Activated naive CD4-positive, alpha-beta T cell treated with anti-CD3 and anti-CD28 coated beads, Interleukin-2, amount 50 U/mL, for 24 hours (primary cell): ENCODE results near the gene ZNF804A.

Experiments
- H3K27ac Mint-ChIP-seq: one replicate; pipeline ENCODE4 v1.8.0; 2021; ENCODE audit warnings: mild to moderate bottlenecking, mixed read lengths
- H3K27me3 Mint-ChIP-seq: one replicate; pipeline ENCODE4 v1.8.0; 2021; ENCODE audit warnings: mixed read lengths
- H3K36me3 Mint-ChIP-seq: one replicate; pipeline ENCODE4 v1.8.0; 2021; ENCODE audit warnings: mixed read lengths
- H3K4me1 Mint-ChIP-seq: one replicate; pipeline ENCODE4 v1.8.0; 2021; ENCODE audit warnings: mixed read lengths
- H3K4me3 Mint-ChIP-seq: one replicate; pipeline ENCODE4 v1.8.0; 2021; ENCODE audit warnings: mild to moderate bottlenecking, mixed read lengths
- H3K9me3 Mint-ChIP-seq: one replicate; pipeline ENCODE4 v1.8.0; 2021; ENCODE audit warnings: mixed read lengths

ZNF804A gene

DNA sequence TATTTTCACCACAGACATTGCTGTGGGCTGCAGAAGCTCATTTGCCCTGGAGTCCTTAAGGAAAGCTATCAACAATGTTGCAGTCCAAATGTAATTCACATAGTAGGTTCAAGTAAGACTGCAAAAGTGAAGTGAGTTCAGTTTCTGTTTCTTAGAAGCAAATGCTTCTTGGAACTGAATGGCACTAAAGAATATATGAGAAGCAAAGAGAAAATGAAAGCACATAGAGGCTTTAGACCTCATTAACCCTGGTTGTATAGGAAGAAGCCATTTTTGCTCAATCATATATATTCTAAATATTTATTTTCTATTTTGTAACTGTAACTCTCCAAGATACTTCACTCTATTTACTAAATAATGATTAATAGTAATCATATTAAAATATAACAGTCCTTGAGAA is 292.0 kb downstream of the ZNF804A start:
- H3K4me3 Mint-ChIP-seq, result no peak overlapping the region
- H3K36me3 Mint-ChIP-seq, result no peaks in the 10 kb centered on the region
- no peak overlapping the region for H3K27ac Mint-ChIP-seq
- no peaks in the 10 kb centered on the region for H3K27me3 Mint-ChIP-seq
- peaks cover 9% of the 10 kb centered on the region for H3K9me3 Mint-ChIP-seq
- H3K4me1 Mint-ChIP-seq, result no peaks in the 10 kb centered on the region

GRCh38 chr2:184904991-184905390 is 306.7 kb downstream of the ZNF804A start:
- H3K27ac Mint-ChIP-seq, result no peak overlapping the region
- no peaks in the 10 kb centered on the region for H3K4me1 Mint-ChIP-seq
- no peaks in the 10 kb centered on the region for H3K27me3 Mint-ChIP-seq
- H3K4me3 Mint-ChIP-seq, result no peak overlapping the region
- no peaks in the 10 kb centered on the region for H3K36me3 Mint-ChIP-seq
- peaks cover 3% of the 10 kb centered on the region for H3K9me3 Mint-ChIP-seq

DNA sequence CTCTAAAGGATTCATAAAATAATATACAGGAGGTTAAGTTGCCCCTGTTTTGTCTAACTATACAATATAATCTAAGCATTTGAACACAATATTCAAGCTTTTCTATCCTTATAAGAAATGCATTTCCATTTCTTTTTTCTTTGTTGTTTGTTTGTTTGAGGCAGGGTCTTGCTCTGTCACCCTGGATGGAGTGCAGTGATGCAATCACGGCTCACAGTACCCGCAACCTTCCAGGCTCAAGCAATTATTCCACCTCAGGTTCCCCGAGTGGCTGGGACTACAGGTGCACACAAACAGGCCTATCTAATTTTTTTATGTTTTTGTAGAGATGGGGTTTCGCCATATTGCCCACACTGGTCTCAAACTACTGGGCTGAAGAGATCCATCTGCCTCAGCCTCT is 307.8 kb downstream of the ZNF804A start:
- Mint-ChIP-seq H3K9me3 (no peaks in the 10 kb centered on the region), H3K4me3 (no peak overlapping the region), H3K36me3 (no peaks in the 10 kb centered on the region), H3K27me3 (no peaks in the 10 kb centered on the region), H3K27ac (no peak overlapping the region), H3K4me1 (no peaks in the 10 kb centered on the region)

- Mint-ChIP-seq H3K27ac (no peak overlapping the region), H3K4me1 (no peaks in the 10 kb centered on the region), H3K27me3 (no peaks in the 10 kb centered on the region), H3K36me3 (no peaks in the 10 kb centered on the region), H3K9me3 (no peaks in the 10 kb centered on the region), H3K4me3 (no peak overlapping the region)
These were observed 308.4 kb downstream of the ZNF804A start for GRCh38 chr2:184906709-184907108.

- no peaks in the 10 kb centered on the region for H3K4me1 Mint-ChIP-seq
- H3K27ac Mint-ChIP-seq, result no peak overlapping the region
- H3K27me3 Mint-ChIP-seq, result no peaks in the 10 kb centered on the region
- no peak overlapping the region for H3K4me3 Mint-ChIP-seq
- H3K9me3 Mint-ChIP-seq, result peaks cover 4% of the 10 kb centered on the region
- H3K36me3 Mint-ChIP-seq, result no peaks in the 10 kb centered on the region
These were observed 310.6 kb downstream of the ZNF804A start for GRCh38 chr2:184908966-184909365.

GRCh38 chr2:184920451-184920965 is 322.2 kb downstream of the ZNF804A start:
- Mint-ChIP-seq H3K27ac (no peak overlapping the region), H3K4me1 (no peaks in the 10 kb centered on the region)

DNA sequence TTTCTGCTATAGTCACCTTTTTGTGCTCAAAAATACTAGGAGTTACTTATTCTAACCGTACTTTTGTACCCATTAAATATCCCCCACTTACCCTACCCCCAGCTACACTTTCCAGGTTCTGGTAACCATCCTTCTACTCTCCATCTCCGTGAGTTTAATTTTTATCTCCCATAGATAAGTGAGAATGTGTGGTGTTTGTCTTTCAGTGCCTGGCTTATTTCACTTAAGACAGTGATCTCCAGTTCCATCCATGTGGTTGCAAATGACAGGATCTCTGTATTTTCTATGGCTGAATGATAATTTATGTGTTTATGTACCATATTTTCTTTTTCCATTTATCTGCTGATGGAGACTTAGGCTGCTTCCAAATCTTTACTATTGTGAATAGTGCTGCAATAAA is 323.3 kb downstream of the ZNF804A start:
- H3K4me3 Mint-ChIP-seq, result no peak overlapping the region
- H3K27me3 Mint-ChIP-seq, result no peaks in the 10 kb centered on the region
- no peak overlapping the region for H3K27ac Mint-ChIP-seq
- no peaks in the 10 kb centered on the region for H3K4me1 Mint-ChIP-seq
- no peaks in the 10 kb centered on the region for H3K36me3 Mint-ChIP-seq
- H3K9me3 Mint-ChIP-seq, result peaks cover 10% of the 10 kb centered on the region

More at GRCh38 chr2:184920451-184920965, 322.2 kb downstream of the ZNF804A start:
- no peaks in the 10 kb centered on the region for H3K36me3 Mint-ChIP-seq
- H3K9me3 Mint-ChIP-seq, result no peaks in the 10 kb centered on the region
- H3K4me3 Mint-ChIP-seq, result no peak overlapping the region
- no peaks in the 10 kb centered on the region for H3K27me3 Mint-ChIP-seq

DNA sequence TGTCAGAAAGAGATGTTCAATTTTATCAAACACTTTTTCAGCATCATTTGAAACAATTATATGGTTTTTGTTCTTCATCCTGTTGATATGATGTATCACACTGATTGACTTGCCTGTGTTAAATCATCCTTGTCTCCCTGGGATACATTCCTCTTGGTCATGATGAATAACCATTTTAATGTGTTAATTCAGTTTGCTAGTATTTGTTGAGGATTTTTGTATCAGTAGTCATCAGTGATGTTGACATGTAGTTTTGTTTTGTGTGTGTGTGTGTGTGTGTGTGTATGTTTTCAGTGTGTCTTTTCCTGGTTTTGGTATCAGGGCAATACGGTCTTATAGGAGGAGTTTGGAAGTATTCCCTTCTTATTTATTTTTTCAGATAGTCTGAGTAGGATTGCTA is 325.4 kb downstream of the ZNF804A start:
- Mint-ChIP-seq H3K4me1 (no peaks in the 10 kb centered on the region), H3K4me3 (no peak overlapping the region), H3K36me3 (no peaks in the 10 kb centered on the region), H3K27ac (no peak overlapping the region), H3K27me3 (no peaks in the 10 kb centered on the region), H3K9me3 (peaks cover 18% of the 10 kb centered on the region)

DNA sequence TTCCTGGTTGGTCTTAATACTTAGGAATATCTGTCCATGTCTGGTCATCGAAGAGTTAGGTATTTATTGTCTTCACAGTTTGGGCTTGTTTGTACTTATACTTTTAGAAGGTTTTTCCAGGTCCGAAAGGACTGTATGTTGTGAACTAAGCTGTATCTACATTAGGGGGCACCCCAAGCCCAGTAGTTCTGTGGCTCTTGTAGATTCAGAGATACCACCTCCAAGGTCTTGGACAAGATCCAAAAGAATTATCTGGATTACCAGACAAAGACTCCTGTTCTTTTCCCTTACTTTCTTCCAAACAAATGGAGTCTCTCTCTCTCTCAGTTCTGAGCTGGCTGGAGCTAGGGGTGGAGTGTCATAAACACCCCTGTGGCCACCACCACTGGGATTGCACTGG is 328.7 kb downstream of the ZNF804A start:
- H3K36me3 Mint-ChIP-seq, result no peaks in the 10 kb centered on the region
- H3K27me3 Mint-ChIP-seq, result no peaks in the 10 kb centered on the region
- H3K27ac Mint-ChIP-seq, result no peak overlapping the region
- no peak overlapping the region for H3K4me3 Mint-ChIP-seq
- H3K4me1 Mint-ChIP-seq, result no peaks in the 10 kb centered on the region
- H3K9me3 Mint-ChIP-seq, result peaks cover 22% of the 10 kb centered on the region

- Mint-ChIP-seq H3K27ac (no peak overlapping the region), H3K4me1 (no peaks in the 10 kb centered on the region), H3K4me3 (no peak overlapping the region), H3K36me3 (no peaks in the 10 kb centered on the region), H3K9me3 (peaks cover 6% of the 10 kb centered on the region), H3K27me3 (no peaks in the 10 kb centered on the region)
These were observed 338.4 kb downstream of the ZNF804A start for GRCh38 chr2:184936761-184937160.

DNA sequence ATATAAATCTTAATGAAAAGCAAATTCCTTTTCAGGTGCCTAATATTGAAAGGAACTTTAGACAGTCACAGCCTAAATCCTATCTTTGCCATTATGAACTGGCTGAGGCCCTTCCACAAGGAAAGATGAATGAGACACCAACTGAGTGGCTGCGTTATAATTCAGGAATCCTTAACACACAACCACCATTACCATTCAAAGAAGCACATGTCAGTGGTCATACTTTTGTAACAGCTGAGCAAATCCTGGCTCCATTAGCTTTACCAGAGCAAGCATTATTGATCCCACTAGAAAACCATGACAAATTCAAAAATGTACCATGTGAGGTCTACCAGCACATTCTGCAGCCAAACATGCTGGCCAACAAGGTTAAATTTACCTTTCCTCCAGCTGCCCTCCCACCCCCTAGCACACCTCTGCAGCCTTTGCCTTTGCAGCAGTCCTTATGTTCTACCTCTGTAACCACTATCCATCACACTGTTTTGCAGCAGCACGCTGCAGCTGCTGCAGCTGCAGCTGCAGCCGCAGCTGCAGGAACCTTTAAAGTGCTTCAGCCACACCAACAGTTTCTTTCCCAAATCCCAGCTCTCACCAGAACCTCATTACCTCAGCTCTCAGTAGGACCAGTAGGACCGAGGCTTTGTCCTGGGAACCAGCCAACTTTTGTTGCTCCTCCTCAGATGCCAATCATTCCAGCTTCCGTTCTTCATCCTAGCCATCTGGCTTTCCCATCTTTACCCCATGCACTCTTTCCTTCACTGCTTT is 340.1 kb downstream of the ZNF804A start:
- no peaks in the 10 kb centered on the region for H3K27me3 Mint-ChIP-seq
- peaks cover 4% of the 10 kb centered on the region for H3K9me3 Mint-ChIP-seq
- no peak overlapping the region for H3K27ac Mint-ChIP-seq
- H3K4me1 Mint-ChIP-seq, result no peaks in the 10 kb centered on the region
- H3K36me3 Mint-ChIP-seq, result no peaks in the 10 kb centered on the region
- H3K4me3 Mint-ChIP-seq, result no peak overlapping the region

GRCh38 chr2:184945326-184945725 is 347.0 kb downstream of the ZNF804A start:
- peaks cover 4% of the 10 kb centered on the region for H3K9me3 Mint-ChIP-seq
- H3K4me3 Mint-ChIP-seq, result no peak overlapping the region
- no peaks in the 10 kb centered on the region for H3K36me3 Mint-ChIP-seq
- H3K27ac Mint-ChIP-seq, result no peak overlapping the region
- no peaks in the 10 kb centered on the region for H3K27me3 Mint-ChIP-seq
- H3K4me1 Mint-ChIP-seq, result no peaks in the 10 kb centered on the region

DNA sequence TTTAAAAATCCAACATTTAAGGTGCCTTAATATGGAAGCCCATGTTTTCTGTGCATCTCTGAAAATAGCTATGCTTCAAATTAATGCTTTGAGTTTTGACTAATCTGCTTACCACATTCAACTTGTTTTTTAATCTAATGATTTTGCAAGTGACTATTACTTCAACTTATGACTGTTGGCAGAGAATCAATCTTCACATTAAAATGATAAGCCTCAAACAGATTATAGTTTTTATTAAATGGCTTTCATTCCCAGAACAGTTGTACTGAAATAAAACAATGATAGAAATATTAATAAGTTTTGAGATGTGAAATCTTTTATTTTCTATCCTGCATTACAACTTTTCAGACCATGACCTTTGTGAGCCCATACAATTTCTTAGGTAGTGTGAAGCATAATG is 347.5 kb downstream of the ZNF804A start:
- Mint-ChIP-seq H3K36me3 (no peaks in the 10 kb centered on the region), H3K4me3 (no peak overlapping the region), H3K27me3 (no peaks in the 10 kb centered on the region)

GRCh38 chr2:184956856-184957255 is 358.5 kb downstream of the ZNF804A start:
- no peaks in the 10 kb centered on the region for H3K9me3 Mint-ChIP-seq
- H3K4me1 Mint-ChIP-seq, result no peaks in the 10 kb centered on the region
- H3K36me3 Mint-ChIP-seq, result no peaks in the 10 kb centered on the region
- H3K27me3 Mint-ChIP-seq, result no peaks in the 10 kb centered on the region
- H3K27ac Mint-ChIP-seq, result no peak overlapping the region
- H3K4me3 Mint-ChIP-seq, result no peak overlapping the region

More for the DNA sequence above, 347.5 kb downstream of the ZNF804A start:
- Mint-ChIP-seq H3K27ac (no peak overlapping the region), H3K4me1 (no peaks in the 10 kb centered on the region), H3K9me3 (peaks cover 4% of the 10 kb centered on the region)

GRCh38 chr2:184971546-184972068 is 373.3 kb downstream of the ZNF804A start:
- Mint-ChIP-seq H3K4me1 (no peaks in the 10 kb centered on the region), H3K27ac (no peak overlapping the region), H3K4me3 (no peak overlapping the region), H3K36me3 (no peaks in the 10 kb centered on the region), H3K27me3 (no peaks in the 10 kb centered on the region), H3K9me3 (no peaks in the 10 kb centered on the region)
